ENCODE measurements around the gene PRKCA.

The PRKCA gene

DNA sequence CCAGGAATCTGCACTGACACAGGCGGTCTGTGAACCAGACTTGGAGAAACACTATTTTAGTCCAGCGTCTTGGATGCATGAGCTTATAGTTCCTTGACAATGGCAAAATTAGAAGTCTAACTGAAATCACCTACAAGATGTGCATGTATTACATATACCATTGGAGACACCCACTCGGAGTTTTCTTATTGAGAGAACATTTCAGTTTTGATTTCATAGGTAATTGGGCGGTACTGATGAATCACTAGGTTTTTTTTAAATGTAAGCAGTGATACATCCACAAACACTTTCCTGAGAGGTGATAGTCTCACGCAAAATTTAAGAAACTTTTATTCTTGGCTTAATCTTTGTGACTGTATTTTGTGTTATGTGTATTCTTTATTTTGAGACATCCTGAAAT, 69.8 kb downstream of the PRKCA start:
- H3K4me3 ChIP-seq: no peak overlapping the region
- TF ChIP-seq EZH2 (IDR thresholded peaks at IDR 0.05): no peak
- no peak for TF ChIP-seq FOXP2 (optimal IDR thresholded peaks at IDR 0.05; ENCODE audit: control extremely low read depth, extremely low read length, insufficient read depth)
- TF ChIP-seq POLR2AphosphoS5 (IDR thresholded peaks at IDR 0.05; ENCODE audit: borderline replicate concordance, low read depth, low read length): no peak
- H3K9ac ChIP-seq (ENCODE audit: insufficient read length): no peak overlapping the region
- no peaks in the 10 kb centered on the region for H3K9me3 ChIP-seq (ENCODE audit: low read depth, low read length)
- no peak for DNase-seq (ENCODE audit: low read depth, low spot score)
- no peaks in the 10 kb centered on the region for H3K36me3 ChIP-seq (ENCODE audit: insufficient read depth, low read length)
- H3K27ac ChIP-seq: no peak overlapping the region

DNA sequence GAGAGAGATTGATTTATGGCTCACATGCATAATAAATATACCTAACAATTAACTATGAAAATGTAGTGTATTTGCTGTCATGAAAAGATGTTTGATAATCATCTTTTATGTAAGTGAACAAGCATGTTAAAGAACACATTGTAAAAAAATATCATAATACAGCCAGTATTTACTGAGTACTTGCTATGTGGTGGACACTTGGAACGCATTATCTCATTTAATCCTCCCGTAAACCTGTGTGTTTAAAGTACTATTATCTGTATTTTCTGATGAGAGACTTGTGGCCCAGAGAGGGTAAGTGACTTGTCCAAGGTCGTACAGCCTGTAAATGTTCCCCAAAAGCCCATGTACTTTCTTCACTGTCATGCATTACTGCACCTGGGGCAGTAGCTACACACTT, 70.7 kb downstream of the PRKCA start:
- H3K9me3 ChIP-seq (ENCODE audit: low read depth, low read length): no peaks in the 10 kb centered on the region
- no peaks in the 10 kb centered on the region for H3K36me3 ChIP-seq (ENCODE audit: insufficient read depth, low read length)
- TF ChIP-seq EZH2 (IDR thresholded peaks at IDR 0.05) (no peak), FOXP2 (optimal IDR thresholded peaks at IDR 0.05; ENCODE audit: control extremely low read depth, extremely low read length, insufficient read depth) (no peak), POLR2AphosphoS5 (IDR thresholded peaks at IDR 0.05; ENCODE audit: borderline replicate concordance, low read depth, low read length) (no peak)
- no peak overlapping the region for H3K9ac ChIP-seq (ENCODE audit: insufficient read length)
- H3K27ac ChIP-seq: no peak overlapping the region
- no peak for DNase-seq (ENCODE audit: low read depth, low spot score)
- H3K4me3 ChIP-seq: no peak overlapping the region

DNA sequence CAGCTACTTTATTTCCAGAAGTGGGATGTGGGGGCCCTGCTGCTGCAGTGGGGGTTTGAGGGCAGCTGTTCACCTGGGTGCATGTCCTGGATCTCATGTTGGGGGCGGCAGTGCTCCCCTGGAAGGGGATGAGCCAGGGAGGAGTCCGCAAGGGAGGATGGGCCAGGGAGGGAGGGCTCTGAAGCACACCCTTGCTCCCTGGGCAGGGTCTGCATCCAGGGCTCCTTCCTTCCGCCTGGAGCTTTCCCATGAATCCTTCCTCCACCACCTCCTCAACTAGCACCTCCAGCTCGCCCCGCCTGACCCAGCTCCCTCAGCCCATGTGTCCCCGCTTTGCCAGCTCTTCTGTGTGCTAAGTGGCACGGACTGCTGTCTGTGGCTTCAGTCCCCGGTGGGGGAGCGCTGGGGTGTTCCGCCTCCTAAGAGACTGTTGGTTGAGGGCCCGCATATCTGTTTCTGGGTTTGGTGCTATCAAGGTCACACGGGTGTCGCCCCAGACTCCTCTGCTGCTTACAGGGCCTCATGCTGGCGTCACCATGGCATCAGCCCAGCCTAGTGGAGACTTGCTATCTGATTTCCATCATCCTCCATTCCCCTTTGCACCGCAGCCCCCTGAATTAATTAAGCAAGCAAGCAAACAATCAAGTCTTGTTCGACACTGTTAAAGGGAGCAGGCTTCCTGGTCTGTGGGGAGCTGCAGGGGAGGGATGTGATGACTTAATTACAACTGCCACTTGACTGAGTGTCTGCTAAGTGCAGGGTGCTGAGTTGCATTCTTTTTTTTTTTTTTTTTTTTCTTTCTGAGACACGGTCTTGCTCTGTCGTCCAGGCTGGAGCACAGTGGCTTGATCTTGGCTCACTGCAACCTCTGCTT, 71.8 kb downstream of the PRKCA start:
- Histone ChIP-seq H3K9me3 (ENCODE audit: low read depth, low read length) (no peaks in the 10 kb centered on the region), H3K27ac (no peak overlapping the region), H3K36me3 (ENCODE audit: insufficient read depth, low read length) (no peaks in the 10 kb centered on the region), H3K9ac (ENCODE audit: insufficient read length) (no peak overlapping the region), H3K4me3 (no peak overlapping the region)
- no peak for DNase-seq (ENCODE audit: low read depth, low spot score)
- TF ChIP-seq FOXP2 (optimal IDR thresholded peaks at IDR 0.05; ENCODE audit: control extremely low read depth, extremely low read length, insufficient read depth) (no peak), POLR2AphosphoS5 (IDR thresholded peaks at IDR 0.05; ENCODE audit: borderline replicate concordance, low read depth, low read length) (no peak), EZH2 (IDR thresholded peaks at IDR 0.05) (no peak)

DNA sequence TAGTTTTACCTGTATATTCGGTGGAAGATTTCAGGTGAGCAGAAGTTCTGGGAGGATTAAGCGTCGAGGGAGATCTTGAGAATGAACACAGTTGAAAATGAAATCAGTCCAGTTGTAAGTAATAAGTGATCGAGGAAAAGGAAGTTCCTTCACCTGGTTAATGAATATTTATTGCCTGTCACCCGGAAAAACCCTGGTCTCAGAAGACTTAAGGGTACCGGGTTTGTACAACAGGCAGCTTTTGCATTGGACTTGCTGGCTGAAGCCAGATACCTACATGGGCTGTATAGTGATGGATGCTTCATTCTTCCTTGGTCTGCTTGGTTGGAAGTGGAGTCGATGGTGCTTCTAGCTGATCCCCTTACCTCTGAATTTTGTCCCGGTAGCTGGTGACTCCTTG, 72.7 kb downstream of the PRKCA start:
- no peak for DNase-seq (ENCODE audit: low read depth, low spot score)
- Histone ChIP-seq H3K4me3 (no peak overlapping the region), H3K36me3 (ENCODE audit: insufficient read depth, low read length) (no peaks in the 10 kb centered on the region), H3K9me3 (ENCODE audit: low read depth, low read length) (no peaks in the 10 kb centered on the region), H3K9ac (ENCODE audit: insufficient read length) (no peak overlapping the region), H3K27ac (no peak overlapping the region)
- TF ChIP-seq POLR2AphosphoS5 (IDR thresholded peaks at IDR 0.05; ENCODE audit: borderline replicate concordance, low read depth, low read length): no peak
- TF ChIP-seq EZH2 (IDR thresholded peaks at IDR 0.05): no peak
- no peak for TF ChIP-seq FOXP2 (optimal IDR thresholded peaks at IDR 0.05; ENCODE audit: control extremely low read depth, extremely low read length, insufficient read depth)

DNA sequence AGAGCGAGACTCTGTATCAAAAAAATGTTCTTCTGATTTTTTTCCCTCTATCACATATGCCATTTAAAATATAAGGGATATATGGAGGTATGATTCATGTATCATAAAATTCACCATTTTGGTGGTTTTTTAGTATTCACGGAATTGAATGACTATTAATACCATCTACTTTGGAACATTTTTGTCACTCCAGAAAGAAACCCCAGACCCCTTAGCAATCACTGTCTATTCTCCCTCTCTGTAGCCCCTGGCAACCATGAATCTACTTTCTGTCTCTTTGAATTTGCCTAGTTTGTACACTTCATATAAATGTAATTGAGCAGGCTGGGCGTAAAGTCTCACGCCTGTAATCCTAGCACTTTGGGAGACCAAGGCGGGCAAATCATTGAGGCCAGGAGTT, 75.9 kb downstream of the PRKCA start:
- no peaks in the 10 kb centered on the region for H3K9me3 ChIP-seq (ENCODE audit: low read depth, low read length)
- H3K36me3 ChIP-seq (ENCODE audit: insufficient read depth, low read length): no peaks in the 10 kb centered on the region
- no peak overlapping the region for H3K4me3 ChIP-seq
- no peak overlapping the region for H3K27ac ChIP-seq
- TF ChIP-seq POLR2AphosphoS5 (IDR thresholded peaks at IDR 0.05; ENCODE audit: borderline replicate concordance, low read depth, low read length): no peak
- TF ChIP-seq EZH2 (IDR thresholded peaks at IDR 0.05): no peak
- no peak for TF ChIP-seq FOXP2 (optimal IDR thresholded peaks at IDR 0.05; ENCODE audit: control extremely low read depth, extremely low read length, insufficient read depth)
- no peak for DNase-seq (ENCODE audit: low read depth, low spot score)
- no peak overlapping the region for H3K9ac ChIP-seq (ENCODE audit: insufficient read length)

DNA sequence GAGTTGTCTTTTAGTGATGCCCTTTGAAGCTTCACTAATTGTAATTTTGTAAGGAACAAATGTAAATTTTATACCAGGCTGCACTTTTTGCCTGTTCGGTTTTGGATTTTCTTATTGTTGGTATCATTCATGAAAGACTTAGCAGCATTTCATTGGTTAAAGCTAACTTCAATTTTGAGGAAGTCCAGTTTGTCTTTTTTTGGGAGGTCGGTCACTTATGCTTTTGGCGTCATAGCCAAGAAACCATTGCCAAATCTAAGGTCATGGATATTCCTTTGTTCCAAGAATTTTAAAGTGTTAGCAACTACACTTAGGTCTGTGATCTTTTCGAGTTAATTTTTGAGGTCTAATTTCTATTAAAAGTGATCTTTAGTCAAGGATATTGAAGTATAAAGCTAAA, 77.1 kb downstream of the PRKCA start:
- TF ChIP-seq FOXP2 (optimal IDR thresholded peaks at IDR 0.05; ENCODE audit: control extremely low read depth, extremely low read length, insufficient read depth) (no peak), EZH2 (IDR thresholded peaks at IDR 0.05) (no peak), POLR2AphosphoS5 (IDR thresholded peaks at IDR 0.05; ENCODE audit: borderline replicate concordance, low read depth, low read length) (no peak)
- H3K9me3 ChIP-seq (ENCODE audit: low read depth, low read length): no peaks in the 10 kb centered on the region

DNA sequence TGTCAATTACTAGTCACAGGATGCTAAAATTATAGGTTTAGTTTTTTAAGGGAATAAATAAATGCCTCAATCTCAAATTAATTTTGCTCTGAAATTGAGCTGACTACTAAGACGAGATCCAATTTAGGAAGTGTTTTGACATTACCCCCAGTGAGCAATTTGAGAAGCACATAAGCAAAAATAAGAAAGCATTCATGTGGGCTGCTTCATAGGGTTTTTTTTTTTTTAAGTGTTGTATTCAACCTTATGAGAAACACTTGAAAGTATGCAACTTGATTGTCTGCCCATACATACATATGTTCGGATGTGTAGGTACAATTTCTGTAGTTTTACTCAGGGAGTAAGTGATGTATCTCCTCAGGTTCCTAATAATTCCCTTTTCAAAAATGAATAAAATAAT, 77.6 kb downstream of the PRKCA start:
- no peak for DNase-seq (ENCODE audit: low read depth, low spot score)
- Histone ChIP-seq H3K9me3 (ENCODE audit: low read depth, low read length) (no peaks in the 10 kb centered on the region), H3K36me3 (ENCODE audit: insufficient read depth, low read length) (no peaks in the 10 kb centered on the region), H3K27ac (no peak overlapping the region), H3K9ac (ENCODE audit: insufficient read length) (no peak overlapping the region), H3K4me3 (no peak overlapping the region)
- TF ChIP-seq FOXP2 (optimal IDR thresholded peaks at IDR 0.05; ENCODE audit: control extremely low read depth, extremely low read length, insufficient read depth) (no peak), POLR2AphosphoS5 (IDR thresholded peaks at IDR 0.05; ENCODE audit: borderline replicate concordance, low read depth, low read length) (no peak), EZH2 (IDR thresholded peaks at IDR 0.05) (no peak)

More for the DNA sequence above, 77.1 kb downstream of the PRKCA start:
- H3K4me3 ChIP-seq: no peak overlapping the region
- H3K36me3 ChIP-seq (ENCODE audit: insufficient read depth, low read length): no peaks in the 10 kb centered on the region
- no peak overlapping the region for H3K9ac ChIP-seq (ENCODE audit: insufficient read length)
- no peak for DNase-seq (ENCODE audit: low read depth, low spot score)
- no peak overlapping the region for H3K27ac ChIP-seq

DNA sequence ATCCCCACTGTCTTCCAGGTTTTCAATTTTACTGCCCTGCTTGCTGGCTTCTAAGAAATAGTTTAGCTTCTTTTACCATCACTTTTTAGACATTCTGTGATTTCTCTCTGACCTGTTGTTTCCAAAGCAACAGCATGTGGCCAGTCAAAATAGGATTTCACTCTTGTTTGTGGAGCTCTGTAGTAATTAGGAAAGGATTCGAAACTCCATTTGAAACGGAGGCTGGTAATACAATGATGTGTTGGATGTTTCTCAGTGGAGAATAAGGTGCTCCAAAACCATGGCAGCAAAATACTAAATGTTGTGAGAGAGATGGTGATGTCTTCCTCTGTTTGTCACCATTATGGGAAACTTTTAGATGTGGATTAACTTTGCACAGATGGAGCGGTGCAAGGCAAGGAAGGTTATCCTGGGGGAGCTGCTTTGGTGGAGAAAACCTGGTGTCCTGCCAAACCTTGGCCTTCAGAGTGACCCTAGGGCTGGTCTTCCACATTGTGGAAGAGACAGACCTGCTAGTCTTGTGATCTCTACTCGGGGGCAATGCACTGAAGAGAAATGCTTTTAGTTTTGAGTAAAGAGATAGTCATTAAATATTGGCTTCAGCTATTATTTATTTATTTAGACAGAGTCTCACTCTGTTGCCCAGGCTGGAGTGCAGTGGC, 79.4 kb downstream of the PRKCA start:
- Histone ChIP-seq H3K9ac (ENCODE audit: insufficient read length) (no peak overlapping the region), H3K27ac (no peak overlapping the region), H3K4me3 (no peak overlapping the region), H3K36me3 (ENCODE audit: insufficient read depth, low read length) (no peaks in the 10 kb centered on the region), H3K9me3 (ENCODE audit: low read depth, low read length) (no peaks in the 10 kb centered on the region)
- TF ChIP-seq EZH2 (IDR thresholded peaks at IDR 0.05) (no peak), POLR2AphosphoS5 (IDR thresholded peaks at IDR 0.05; ENCODE audit: borderline replicate concordance, low read depth, low read length) (no peak), FOXP2 (optimal IDR thresholded peaks at IDR 0.05; ENCODE audit: control extremely low read depth, extremely low read length, insufficient read depth) (no peak)
- no peak for DNase-seq (ENCODE audit: low read depth, low spot score)

Measured in SK-N-MC (cell line).